Liver (tissue), 9 donors: ENCODE results near the gene ACTR6. TPM values are rescaled to one million over a fixed set of nuclear protein-coding genes. Genes with fewer than 3 reads are reported as not detected.

Source experiments
- DNase-seq: peaks from one replicate; pipeline ENCODE4 v3.0.0-alpha.2; 2017; ENCODE audit warnings: low spot score
- H3K27ac ChIP-seq, 2 donors: one replicate each; pipeline ENCODE4 v1.7.0; 2013; ENCODE audit warnings: inconsistent platforms in 2 of 2, low read length in 2 of 2, control low read depth in 1 of 2, low read depth in 1 of 2, mild to moderate bottlenecking in 1 of 2
- H3K27me3 ChIP-seq, 4 donors: one replicate each; pipeline versions ENCODE4 v1.6.1 to v1.7.0; 2013; ENCODE audit warnings: low read length in 3 of 4, inconsistent platforms in 1 of 4, mild to moderate bottlenecking in 1 of 4, moderate library complexity in 1 of 4; ENCODE audit not compliant: control insufficient read depth in 4 of 4, insufficient read depth in 4 of 4
- H3K36me3 ChIP-seq, 4 donors: one replicate each; pipeline versions ENCODE4 v1.6.1 to v1.7.0; 2013; ENCODE audit warnings: low read length in 3 of 4, mild to moderate bottlenecking in 3 of 4, low read depth in 1 of 4, moderate library complexity in 1 of 4; ENCODE audit not compliant: control insufficient read depth in 4 of 4, insufficient read depth in 3 of 4
- H3K4me1 ChIP-seq, 4 donors: one replicate each; pipeline versions ENCODE4 v1.6.1 to v1.7.0; 2013; ENCODE audit warnings: low read length in 3 of 4, mild to moderate bottlenecking in 3 of 4, moderate library complexity in 1 of 4; ENCODE audit not compliant: control insufficient read depth in 4 of 4, insufficient read depth in 4 of 4
- H3K4me3 ChIP-seq, 3 donors: one replicate each; pipeline versions ENCODE4 v1.6.1 to v1.7.0; 2013; ENCODE audit warnings: low read length in 3 of 3, control low read depth in 1 of 3, low read depth in 1 of 3, mild to moderate bottlenecking in 1 of 3
- H3K9ac ChIP-seq, 2 donors: one replicate each; pipeline ENCODE4 v1.7.0; 2013; ENCODE audit warnings: low read length in 2 of 2, mild to moderate bottlenecking in 2 of 2, moderate library complexity in 2 of 2, control low read depth in 1 of 2, low read depth in 1 of 2
- H3K9me3 ChIP-seq, 4 donors: one replicate each; pipeline versions ENCODE4 v1.6.1 to v1.7.0; 2013; ENCODE audit warnings: low read length in 3 of 4; ENCODE audit not compliant: control insufficient read depth in 4 of 4
- ATF3 ChIP-seq: IDR thresholded peaks from 2 replicates; pipeline ENCODE4 v1.6.1; 2016; ENCODE audit warnings: antibody characterized with exemption
- CTCF ChIP-seq: fragments of 150-350 bp; IDR thresholded peaks from 2 replicates; pipeline ENCODE4 v1.5.1; 2017; ENCODE audit warnings: improper control_type of control experiment, low read depth, low read length; ENCODE audit not compliant: missing input control
- EGR1 ChIP-seq, 2 donors: IDR thresholded peaks; 2 replicates each; pipeline ENCODE4 v1.6.1; 2016 to 2018; ENCODE audit warnings: antibody characterized with exemption in 2 of 2, low read depth in 2 of 2
- FOXA1 ChIP-seq: IDR thresholded peaks from 2 replicates; pipeline ENCODE4 v1.6.1; 2016; ENCODE audit warnings: antibody characterized with exemption
- FOXA2 ChIP-seq: IDR thresholded peaks from 2 replicates; pipeline ENCODE4 v1.6.1; 2016; ENCODE audit warnings: antibody characterized with exemption
- GABPA ChIP-seq, 2 donors: IDR thresholded peaks in 1 of 2; conservative IDR thresholded peaks in 1 of 2; 2 replicates each; pipeline ENCODE4 v1.6.1; 2016; ENCODE audit warnings: antibody characterized with exemption in 2 of 2, mild to moderate bottlenecking in 1 of 2, moderate library complexity in 1 of 2
- HNF4A ChIP-seq, 2 donors: conservative IDR thresholded peaks; 2 replicates each; pipeline ENCODE4 v1.6.1; 2016; ENCODE audit warnings: antibody characterized with exemption in 2 of 2, mild to moderate bottlenecking in 2 of 2
- HNF4G ChIP-seq: IDR thresholded peaks from 2 replicates; pipeline ENCODE4 v1.6.1; 2016; ENCODE audit warnings: antibody characterized with exemption
- JUND ChIP-seq, 2 donors: IDR thresholded peaks; 2 replicates each; pipeline ENCODE4 v1.6.1; 2016; ENCODE audit warnings: antibody characterized with exemption in 2 of 2
- MAX ChIP-seq: IDR thresholded peaks from 2 replicates; pipeline ENCODE4 v1.6.1; 2016; ENCODE audit warnings: antibody characterized with exemption
- NR2F2 ChIP-seq: IDR thresholded peaks from 2 replicates; pipeline ENCODE4 v1.6.1; 2016; ENCODE audit warnings: antibody characterized with exemption
- RAD21 ChIP-seq, 2 donors: IDR thresholded peaks; 2 replicates each; pipeline ENCODE4 v1.6.1; 2016; ENCODE audit warnings: antibody characterized with exemption in 2 of 2, mild to moderate bottlenecking in 2 of 2
- REST ChIP-seq: IDR thresholded peaks from 2 replicates; pipeline ENCODE4 v1.6.1; 2016; ENCODE audit warnings: antibody characterized with exemption, mild to moderate bottlenecking
- RXRA ChIP-seq, 2 donors: IDR thresholded peaks; 2 replicates each; pipeline ENCODE4 v1.6.1; 2017 to 2018; ENCODE audit warnings: antibody characterized with exemption in 2 of 2, mild to moderate bottlenecking in 1 of 2
- SP1 ChIP-seq: IDR thresholded peaks from 2 replicates; pipeline ENCODE4 v1.6.1; 2018; ENCODE audit warnings: antibody characterized with exemption, mild to moderate bottlenecking
- TAF1 ChIP-seq: conservative IDR thresholded peaks from 2 replicates; pipeline ENCODE4 v1.6.1; 2016; ENCODE audit warnings: antibody characterized with exemption, mild to moderate bottlenecking
- YY1 ChIP-seq: IDR thresholded peaks from 2 replicates; pipeline ENCODE4 v1.6.1; 2016; ENCODE audit warnings: antibody characterized with exemption, mild to moderate bottlenecking
- ZBTB33 ChIP-seq: IDR thresholded peaks from 2 replicates; pipeline ENCODE4 v1.6.1; 2016; ENCODE audit warnings: antibody characterized with exemption
- WGBS: extraction: QIAGEN DNeasy Blood & Tissue Kit; methylation state at CpG from one replicate; pipeline ENCODE4 v1.1.7; 2013; 5-methylcytosine and 5-hydroxymethylcytosine counted together
- polyA plus RNA-seq, 2 donors: library from polyadenylated mRNA; stranded (reverse) in 1 of 2; unstranded in 1 of 2; fragments of 200-250 nt in 1 of 2; fragments of >200 nt in 1 of 2; fragmentation: Nextera tagmentation in 1 of 2; extraction: Ambion mirVana in 1 of 2; gene quantifications; one replicate each; pipeline versions ENCODE4 v1.2.1 to v1.2.3, GENCODE V29; 2013 to 2015
- total RNA-seq, 2 donors: library from RNA; depleted of rRNA; stranded (reverse); fragments of >200 nt; gene quantifications; one replicate each; pipeline ENCODE4 v1.2.3, GENCODE V29; 2014
- donor health status: healthy.
- donor health status: healthy.
- donor health status: healthy.
- donor health status: healthy.
- donor health status: healthy.

Gene ACTR6
- total and polyA plus RNA-seq, 4 donors: 6.9 to 9.7 (median 8.7) TPM

- H3K9me3 ChIP-seq: no peaks in the 10 kb centered on the region
- no peak overlapping the region for H3K4me3 ChIP-seq
- 92% methylated on average over 4 of the region's 4 CpGs for WGBS
- no peak for TF ChIP-seq RXRA (IDR thresholded peaks at IDR 0.05)
- no peak for TF ChIP-seq TAF1
- TF ChIP-seq HNF4G: no peak
- no peak for TF ChIP-seq FOXA1
- no peak for TF ChIP-seq FOXA2
- no peak for TF ChIP-seq JUND (IDR thresholded peaks at IDR 0.05)
- no peak for TF ChIP-seq EGR1 (IDR thresholded peaks at IDR 0.05; ENCODE audit: low read depth in 2 of 2)
- no peak for TF ChIP-seq ZBTB33
- TF ChIP-seq SP1: no peak
- TF ChIP-seq ATF3: no peak
- TF ChIP-seq HNF4A (conservative IDR thresholded peaks at IDR 0.05): no peak
- no peak for TF ChIP-seq NR2F2
- TF ChIP-seq REST: no peak
- no peak for TF ChIP-seq MAX
- TF ChIP-seq CTCF: no peak
- no peak for TF ChIP-seq YY1
- no peak for TF ChIP-seq RAD21 (IDR thresholded peaks at IDR 0.05)
- no peak for TF ChIP-seq GABPA (IDR thresholded peaks at IDR 0.05 in 1 of 2, conservative IDR thresholded peaks at IDR 0.05 in 1 of 2)
- no peak for DNase-seq
- H3K9ac ChIP-seq: no peak overlapping the region
- peaks cover 0 to 4% (median 1%) of the 10 kb centered on the region in 4 donors for H3K36me3 ChIP-seq
- H3K4me1 ChIP-seq: peaks cover 6 to 29% (median 23%) of the 10 kb centered on the region in 4 donors
- no peaks in the 10 kb centered on the region for H3K27me3 ChIP-seq
- no peak overlapping the region for H3K27ac ChIP-seq
Observed at GRCh38 chr12:100197486-100197885, 3.1 kb upstream of the ACTR6 start.

GRCh38 chr12:100199023-100199346 is 1.6 kb upstream of the ACTR6 start:
- Histone ChIP-seq H3K36me3 (peaks cover 0 to 4% (median 1%) of the 10 kb centered on the region in 4 donors), H3K4me3 (peak overlapping the region; percentile 87 to 93 (median 87)), H3K9ac (peak overlapping the region; percentile 36 to 50), H3K27ac (no peak overlapping the region), H3K9me3 (no peaks in the 10 kb centered on the region), H3K4me1 (peaks cover 6 to 29% (median 23%) of the 10 kb centered on the region in 4 donors), H3K27me3 (no peaks in the 10 kb centered on the region)
- DNase-seq: no peak
- WGBS: 36% methylated on average over 6 of the region's 6 CpGs
- TF ChIP-seq HNF4A (conservative IDR thresholded peaks at IDR 0.05) (no peak), ATF3 (no peak), EGR1 (IDR thresholded peaks at IDR 0.05; ENCODE audit: low read depth in 2 of 2) (no peak), RAD21 (IDR thresholded peaks at IDR 0.05) (no peak), GABPA (IDR thresholded peaks at IDR 0.05 in 1 of 2, conservative IDR thresholded peaks at IDR 0.05 in 1 of 2) (no peak), REST (no peak), RXRA (IDR thresholded peaks at IDR 0.05) (no peak), MAX (no peak), TAF1 (no peak), NR2F2 (no peak)
